ENCODE results near the gene MYH9. TPM values are rescaled to one million over a fixed set of nuclear protein-coding genes. Genes with fewer than 3 reads are reported as not detected.

The MYH9 gene
- total RNA-seq, 2 experiments from 2014 or later, result 112 to 223 TPM

DNA sequence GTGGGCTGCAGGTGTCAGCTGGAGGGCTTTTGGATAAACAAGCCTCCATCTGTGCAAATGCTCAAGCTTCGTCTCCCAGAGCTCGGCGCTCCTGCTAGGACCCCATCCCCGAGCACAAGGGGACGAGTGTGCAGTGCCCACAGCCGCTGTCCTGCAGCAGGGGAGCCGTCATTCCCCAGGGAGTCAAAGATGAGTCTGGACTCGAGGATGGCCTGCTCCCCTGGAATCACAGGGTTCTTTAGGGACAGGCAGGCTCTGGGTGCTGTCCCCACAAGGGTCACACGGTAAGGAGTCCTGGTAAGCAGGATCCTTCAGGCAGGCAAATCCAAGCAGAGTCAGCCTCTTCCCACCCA, 84.7 kb downstream of the MYH9 start:
- TF ChIP-seq EZH2phosphoT487 (IDR thresholded peaks at IDR 0.05; ENCODE audit: borderline replicate concordance, low read depth, low read length), result no peak
- Histone ChIP-seq H4K20me1 (ENCODE audit: insufficient read depth, low read length) (0 out of 2 replicates have a peak, but pooled peaks cover 5% of the 10 kb centered on the region), H3K9me3 (ENCODE audit: low read length) (no peaks in the 10 kb centered on the region), H3K4me3 (ENCODE audit: low read depth, low read length, poor library complexity, severe bottlenecking) (no peak overlapping the region), H2AFZ (ENCODE audit: low read length) (no peak overlapping the region), H3K27ac (ENCODE audit: low read depth, low read length, poor library complexity, severe bottlenecking) (no peak overlapping the region), H3K36me3 (ENCODE audit: insufficient read depth, low read length) (peaks cover 96% of the 10 kb centered on the region), H3K4me2 (ENCODE audit: low read length) (no peak overlapping the region), H3K9me2 (ENCODE audit: insufficient read depth, low read length) (no peaks in the 10 kb centered on the region), H3K4me1 (ENCODE audit: insufficient read depth, low read length, poor library complexity, severe bottlenecking) (no peaks in the 10 kb centered on the region), H3K79me2 (ENCODE audit: insufficient read depth, low read depth, low read length) (no peaks in the 10 kb centered on the region)
- intact Hi-C loops (cut with micrococcal nuclease; ENCODE audit: unreplicated experiment), result loop anchor here (5.0 kb wide), 1 partner anchor 84 kb away; the partner anchor contains the start of gene MYH9
- BruUV-seq (replicated peaks), result no TSS peak
- POLR2A ChIA-PET, result no interaction called here
- DNase-seq (ENCODE audit: low spot score), result no peak
- CTCF ChIA-PET (ENCODE audit: unreplicated experiment), result interaction anchor here (1.4 kb wide), 1 partner anchor 168 kb away, joined by 6 read pairs; no protein-coding TSS in a partner anchor

DNA sequence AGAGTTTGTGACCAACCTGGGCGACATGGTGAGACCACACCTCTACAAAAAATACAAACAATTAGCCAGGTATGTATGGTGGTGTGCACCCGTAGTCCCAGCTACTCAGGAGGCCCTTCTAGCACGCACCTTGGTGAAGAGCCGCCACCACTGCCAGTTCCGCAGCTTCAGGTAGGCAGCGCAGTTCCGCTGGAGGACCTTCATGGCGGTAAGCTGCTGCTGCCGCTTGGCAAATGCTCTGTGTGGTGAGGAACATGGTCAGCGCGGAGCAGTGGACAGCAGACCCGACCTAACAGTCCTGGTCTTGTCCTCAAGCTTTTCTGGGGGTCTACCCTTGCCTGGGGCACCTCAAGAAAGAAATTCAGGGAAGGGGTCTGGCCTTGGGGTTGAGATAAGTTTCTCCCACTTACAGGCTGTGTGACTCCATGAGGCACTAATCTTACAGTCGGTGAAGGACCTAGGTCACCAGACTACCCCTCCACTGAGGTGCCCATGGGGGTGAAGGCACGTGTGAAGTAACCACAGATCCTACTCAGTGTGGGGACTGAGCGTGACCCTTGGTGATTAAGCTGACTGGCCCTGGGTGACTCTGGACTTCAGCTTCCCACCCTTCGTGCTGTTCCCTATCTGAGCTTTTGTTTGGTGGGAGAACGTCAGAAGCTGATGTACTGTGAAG, 85.2 kb downstream of the MYH9 start:
- no peaks in the 10 kb centered on the region for H3K4me1 ChIP-seq (ENCODE audit: insufficient read depth, low read length, poor library complexity, severe bottlenecking)
- BruUV-seq (replicated peaks), result no TSS peak
- no peak overlapping the region for H3K4me3 ChIP-seq (ENCODE audit: low read depth, low read length, poor library complexity, severe bottlenecking)
- H3K4me2 ChIP-seq (ENCODE audit: low read length), result no peak overlapping the region
- CTCF ChIA-PET (ENCODE audit: unreplicated experiment), result interaction anchor here (1.4 kb wide), 1 partner anchor 168 kb away, joined by 6 read pairs; no protein-coding TSS in a partner anchor
- peaks cover 97% of the 10 kb centered on the region for H3K36me3 ChIP-seq (ENCODE audit: insufficient read depth, low read length)
- no peak overlapping the region for H2AFZ ChIP-seq (ENCODE audit: low read length)
- no peak for TF ChIP-seq EZH2phosphoT487 (IDR thresholded peaks at IDR 0.05; ENCODE audit: borderline replicate concordance, low read depth, low read length)
- POLR2A ChIA-PET, result no interaction called here
- 0 out of 2 replicates have a peak, but pooled peaks cover 5% of the 10 kb centered on the region for H4K20me1 ChIP-seq (ENCODE audit: insufficient read depth, low read length)
- H3K9me2 ChIP-seq (ENCODE audit: insufficient read depth, low read length), result no peaks in the 10 kb centered on the region
- no peak for DNase-seq (ENCODE audit: low spot score)
- H3K27ac ChIP-seq (ENCODE audit: low read depth, low read length, poor library complexity, severe bottlenecking), result no peak overlapping the region
- H3K9me3 ChIP-seq (ENCODE audit: low read length), result no peaks in the 10 kb centered on the region
- intact Hi-C loops (cut with micrococcal nuclease; ENCODE audit: unreplicated experiment), result loop anchor here (5.0 kb wide), 1 partner anchor 85 kb away; the partner anchor contains the start of gene MYH9
- no peaks in the 10 kb centered on the region for H3K79me2 ChIP-seq (ENCODE audit: insufficient read depth, low read depth, low read length)

- H3K36me3 ChIP-seq (ENCODE audit: insufficient read depth, low read length), result peaks cover 98% of the 10 kb centered on the region
- CTCF ChIA-PET (ENCODE audit: unreplicated experiment), result interaction anchor here (1.0 to 1.4 kb wide), 2 partner anchors 31 to 169 kb away, joined by 4 to 6 read pairs; no protein-coding TSS in a partner anchor
- intact Hi-C loops (cut with micrococcal nuclease; ENCODE audit: unreplicated experiment), result loop anchor here (1.0 to 5.0 kb wide), 2 partner anchors 85 to 168 kb away; partner anchors contain the start of gene MYH9
- BruUV-seq (replicated peaks), result no TSS peak
- H3K9me2 ChIP-seq (ENCODE audit: insufficient read depth, low read length), result no peaks in the 10 kb centered on the region
- H4K20me1 ChIP-seq (ENCODE audit: insufficient read depth, low read length), result 0 out of 2 replicates have a peak, but pooled peaks cover 5% of the 10 kb centered on the region
- no peak overlapping the region for H3K27ac ChIP-seq (ENCODE audit: low read depth, low read length, poor library complexity, severe bottlenecking)
- DNase-seq (ENCODE audit: low spot score), result no peak
- POLR2A ChIA-PET, result no interaction called here
- H2AFZ ChIP-seq (ENCODE audit: low read length), result no peak overlapping the region
- no peaks in the 10 kb centered on the region for H3K79me2 ChIP-seq (ENCODE audit: insufficient read depth, low read depth, low read length)
- TF ChIP-seq, protein P1, sequence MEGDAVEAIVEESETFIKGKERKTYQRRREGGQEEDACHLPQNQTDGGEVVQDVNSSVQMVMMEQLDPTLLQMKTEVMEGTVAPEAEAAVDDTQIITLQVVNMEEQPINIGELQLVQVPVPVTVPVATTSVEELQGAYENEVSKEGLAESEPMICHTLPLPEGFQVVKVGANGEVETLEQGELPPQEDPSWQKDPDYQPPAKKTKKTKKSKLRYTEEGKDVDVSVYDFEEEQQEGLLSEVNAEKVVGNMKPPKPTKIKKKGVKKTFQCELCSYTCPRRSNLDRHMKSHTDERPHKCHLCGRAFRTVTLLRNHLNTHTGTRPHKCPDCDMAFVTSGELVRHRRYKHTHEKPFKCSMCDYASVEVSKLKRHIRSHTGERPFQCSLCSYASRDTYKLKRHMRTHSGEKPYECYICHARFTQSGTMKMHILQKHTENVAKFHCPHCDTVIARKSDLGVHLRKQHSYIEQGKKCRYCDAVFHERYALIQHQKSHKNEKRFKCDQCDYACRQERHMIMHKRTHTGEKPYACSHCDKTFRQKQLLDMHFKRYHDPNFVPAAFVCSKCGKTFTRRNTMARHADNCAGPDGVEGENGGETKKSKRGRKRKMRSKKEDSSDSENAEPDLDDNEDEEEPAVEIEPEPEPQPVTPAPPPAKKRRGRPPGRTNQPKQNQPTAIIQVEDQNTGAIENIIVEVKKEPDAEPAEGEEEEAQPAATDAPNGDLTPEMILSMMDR (conservative IDR thresholded peaks at IDR 0.05; ENCODE audit: low read length), result no peak
- no peak for TF ChIP-seq EZH2phosphoT487 (IDR thresholded peaks at IDR 0.05; ENCODE audit: borderline replicate concordance, low read depth, low read length)
- no peak overlapping the region for H3K4me2 ChIP-seq (ENCODE audit: low read length)
- H3K4me1 ChIP-seq (ENCODE audit: insufficient read depth, low read length, poor library complexity, severe bottlenecking), result no peaks in the 10 kb centered on the region
- H3K4me3 ChIP-seq (ENCODE audit: low read depth, low read length, poor library complexity, severe bottlenecking), result no peak overlapping the region
- H3K9me3 ChIP-seq (ENCODE audit: low read length), result no peaks in the 10 kb centered on the region
These were observed 85.9 kb downstream of the MYH9 start for GRCh38 chr22:36301851-36302250.
